HG03108 (cell line): ENCODE data around the gene FGF7.
"Not testable (repeated sequence)": the region's sequence is repeated elsewhere in the genome, so short reads cannot be mapped to it uniquely, and the experiment has no call there.

Experiments used
- ATAC-seq: cut with Tn5 transposase; IDR thresholded peaks from one replicate; pipeline ENCODE4 v1.9.1; 2021; ENCODE audit warnings: moderate library complexity; ENCODE audit not compliant: unreplicated experiment

FGF7 gene

GRCh38 chr15:49423021-49423420, at the start of gene FGF7:
TSS of gene FGF7 (plus strand) at chr15:49423242. CDS start at chr15:49424298, 1,056 bp downstream.
- no peak for ATAC-seq

- no peak for ATAC-seq
These were observed 43.0 kb upstream of the FGF7 start for GRCh38 chr15:49379996-49380395.

- ATAC-seq, result no peak
These were observed 42.1 kb upstream of the FGF7 start for GRCh38 chr15:49380912-49381311.

GRCh38 chr15:49382394-49382793, 40.6 kb upstream of the FGF7 start:
- ATAC-seq, result no peak

- no peak for ATAC-seq
These were observed 39.8 kb upstream of the FGF7 start for GRCh38 chr15:49383266-49383665.

- no peak for ATAC-seq
These were observed 35.6 kb upstream of the FGF7 start for GRCh38 chr15:49387471-49387870.

- not testable (repeated sequence) for ATAC-seq
These were observed 20.3 kb upstream of the FGF7 start for GRCh38 chr15:49402515-49403296.

GRCh38 chr15:49406352-49407118, 16.5 kb upstream of the FGF7 start:
- no peak for ATAC-seq

- ATAC-seq, result no peak
These were observed 12.4 kb upstream of the FGF7 start for GRCh38 chr15:49410641-49411040.

- no peak for ATAC-seq
These were observed 10.2 kb upstream of the FGF7 start for GRCh38 chr15:49412797-49413196.

GRCh38 chr15:49415149-49415548, 7.9 kb upstream of the FGF7 start:
- ATAC-seq, result no peak

- no peak for ATAC-seq
These were observed 7.4 kb upstream of the FGF7 start for GRCh38 chr15:49415638-49416037.

GRCh38 chr15:49418811-49419210, 4.2 kb upstream of the FGF7 start:
- no peak for ATAC-seq

- no peak for ATAC-seq
These were observed 1.1 kb upstream of the FGF7 start for GRCh38 chr15:49421991-49422390.

- ATAC-seq, result no peak
These were observed 984 bp downstream of the FGF7 start for GRCh38 chr15:49423901-49424550.

GRCh38 chr15:49424954-49425353, 1.9 kb downstream of the FGF7 start:
- no peak for ATAC-seq

GRCh38 chr15:49427372-49427771, 4.3 kb downstream of the FGF7 start:
- ATAC-seq, result no peak

- ATAC-seq, result no peak
These were observed 5.5 kb downstream of the FGF7 start for GRCh38 chr15:49428409-49429095.

GRCh38 chr15:49430046-49430445, 7.0 kb downstream of the FGF7 start:
- ATAC-seq, result no peak

GRCh38 chr15:49435174-49435573, 12.1 kb downstream of the FGF7 start:
- ATAC-seq, result no peak

- ATAC-seq, result no peak
These were observed 13.7 kb downstream of the FGF7 start for GRCh38 chr15:49436751-49437150.
